K562 (cell line): ENCODE data around the gene PPP1R15A. TPM values are rescaled to one million over a fixed set of nuclear protein-coding genes. Genes with fewer than 3 reads are reported as not detected.
A peak's percentile ranks its signal among the peaks of the same experiment; 100 is the strongest.

ENCODE experiments used
- ATF3 ChIP-seq, 2 experiments: fragments of 450-650 bp in 1 of 2; sonication (generic) in 1 of 2; formaldehyde crosslinking in 1 of 2; IDR thresholded peaks in 1 of 2; conservative IDR thresholded peaks in 1 of 2; 2 replicates each; pipeline versions ENCODE4 v1.6.1 to v1.8.1; 2016 to 2023; ENCODE audit warnings: mild to moderate bottlenecking in 2 of 2, moderate library complexity in 2 of 2, inconsistent platforms in 1 of 2, missing genetic modification reagents in 1 of 2
- KAT8 ChIP-seq: fragments of 450-650 bp; IDR thresholded peaks from 2 replicates; pipeline ENCODE4 v1.6.1; 2016; ENCODE audit warnings: low read depth, mild to moderate bottlenecking
- MAZ ChIP-seq, 2 experiments: fragments of 450-650 bp in 1 of 2; sonication (generic) in 1 of 2; formaldehyde crosslinking; IDR thresholded peaks in 1 of 2; conservative IDR thresholded peaks in 1 of 2; 2 replicates each; pipeline versions ENCODE4 v1.4.0 to v1.5.0; 2020; ENCODE audit warnings: mild to moderate bottlenecking in 1 of 2, missing genetic modification reagents in 1 of 2
- MTA3 ChIP-seq: fragments of 450-650 bp; formaldehyde crosslinking; IDR thresholded peaks from 2 replicates; pipeline ENCODE4 v1.6.1; 2017; ENCODE audit warnings: mild to moderate bottlenecking, borderline replicate concordance
- NBN ChIP-seq: fragments of 450-650 bp; IDR thresholded peaks from 2 replicates; pipeline ENCODE4 v1.6.1; 2016; ENCODE audit warnings: low read depth, mild to moderate bottlenecking
- POLR2H ChIP-seq: IDR thresholded peaks from 2 replicates; pipeline ENCODE4 v1.6.1; 2016; ENCODE audit warnings: missing genetic modification characterization, low read depth, mild to moderate bottlenecking, control low read depth, missing compliant biosample characterization, moderate library complexity
- ZMIZ1 ChIP-seq, 2 experiments: fragments of 150-350 bp in 1 of 2; IDR thresholded peaks; 2 replicates each; pipeline ENCODE4 v1.6.1; 2012 to 2016; ENCODE audit warnings: low read depth in 2 of 2, low read length in 2 of 2, mild to moderate bottlenecking in 1 of 2, moderate library complexity in 1 of 2
- ZNF407 ChIP-seq: fragments of 450-650 bp; IDR thresholded peaks from 2 replicates; pipeline ENCODE4 v1.6.1; 2016; ENCODE audit warnings: low read depth
- ZNF561 ChIP-seq: fragments of 450-650 bp; formaldehyde crosslinking; conservative IDR thresholded peaks from 2 replicates; pipeline ENCODE4 v1.4.0; 2020; ENCODE audit warnings: mild to moderate bottlenecking, moderate library complexity
- polyA plus RNA-seq, 8 experiments: library from polyadenylated mRNA; depleted of rRNA in 4 of 8; stranded (reverse) in 5 of 8; unstranded in 3 of 8; fragments of >200 nt; fragmentation: Nextera tagmentation in 2 of 8; fragmentation: Illumina TruSeq in 1 of 8; extraction: Ambion mirVana in 2 of 8; extraction: Trizol in 1 of 8; gene quantifications; 2 replicates each; pipeline versions ENCODE4 v1.2.1 to v1.2.3, GENCODE V29; 2011 to 2014; ENCODE audit warnings: inconsistent platforms in 1 of 8, missing spikeins in 1 of 8
- total RNA-seq, 7 experiments: library from RNA; depleted of rRNA in 6 of 7; stranded (reverse); fragments of >200 nt in 6 of 7; fragmentation: Illumina TruSeq in 2 of 7; extraction: Trizol in 2 of 7; gene quantifications; 2 replicates each; pipeline versions ENCODE4 v1.2.1 to v1.2.3, GENCODE V29; 2011 to 2021; ENCODE audit warnings: low replicate concordance in 1 of 7
- TF ChIP-seq, protein P1 (sequence below), 2 experiments: fragments of 450-650 bp; IDR thresholded peaks; 2 replicates each; pipeline ENCODE4 v1.6.1; 2016

Gene PPP1R15A
- total and polyA plus RNA-seq, 9 of the 15 experiments (the other 6 are each of a cell fraction or from before 2014, with no cell fraction given): 0.42 to 73.7 (median 44.0) TPM

- TF ChIP-seq ZNF407 (no peak), MTA3 (0 out of 2 replicates have a peak, but pooled peaks have one; percentile 35), NBN (0 out of 2 replicates have a peak, but pooled peaks have one; percentile 11), ZNF561 (CRISPR knock-in tag) (no peak), MAZ (CRISPR knock-in tag; conservative IDR thresholded peaks at IDR 0.05 in 1 of 2, IDR thresholded peaks at IDR 0.05 in 1 of 2) (peak in 1 of 2 experiments; percentile 71; a peak in 2 of 4 replicates), ATF3 (IDR thresholded peaks at IDR 0.05) (peak; percentile 11; the same call in 1 of the 2 replicates), ATF3 (CRISPR knock-in tag; conservative IDR thresholded peaks at IDR 0.05) (no peak; the same call in 1 of the 2 replicates), POLR2H (tag) (peak; percentile 31), KAT8 (no peak), ZMIZ1 (IDR thresholded peaks at IDR 0.05; ENCODE audit: low read depth in 2 of 2, low read length in 2 of 2) (0 out of 4 replicates have a peak, but pooled peaks of 1 of the 2 experiments have one; percentile 33)
- TF ChIP-seq, protein P1, sequence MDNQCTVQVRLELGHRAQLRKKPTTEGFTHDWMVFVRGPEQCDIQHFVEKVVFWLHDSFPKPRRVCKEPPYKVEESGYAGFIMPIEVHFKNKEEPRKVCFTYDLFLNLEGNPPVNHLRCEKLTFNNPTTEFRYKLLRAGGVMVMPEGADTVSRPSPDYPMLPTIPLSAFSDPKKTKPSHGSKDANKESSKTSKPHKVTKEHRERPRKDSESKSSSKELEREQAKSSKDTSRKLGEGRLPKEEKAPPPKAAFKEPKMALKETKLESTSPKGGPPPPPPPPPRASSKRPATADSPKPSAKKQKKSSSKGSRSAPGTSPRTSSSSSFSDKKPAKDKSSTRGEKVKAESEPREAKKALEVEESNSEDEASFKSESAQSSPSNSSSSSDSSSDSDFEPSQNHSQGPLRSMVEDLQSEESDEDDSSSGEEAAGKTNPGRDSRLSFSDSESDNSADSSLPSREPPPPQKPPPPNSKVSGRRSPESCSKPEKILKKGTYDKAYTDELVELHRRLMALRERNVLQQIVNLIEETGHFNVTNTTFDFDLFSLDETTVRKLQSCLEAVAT (IDR thresholded peaks at IDR 0.05): peak in 1 of 2 experiments; percentile 12; a peak in 1 of 4 replicates
Measured at GRCh38 chr19:48899781-48900476, 27.7 kb downstream of the PPP1R15A start, which contains the start of gene NUCB1 (continued).
